Mucosa of descending colon (tissue), 3 donors: ENCODE results near the gene SARS1. TPM values are rescaled to one million over a fixed set of nuclear protein-coding genes. Genes with fewer than 3 reads are reported as not detected.

Experiments used
- ATAC-seq: fragments of 200-7000 bp; cut with Tn5 transposase; one replicate; pipeline ENCODE4 v1.9.1; 2020; ENCODE audit warnings: mild to moderate bottlenecking, moderate library complexity
- DNase-seq, 3 donors: peaks; one replicate each; pipeline ENCODE4 v3.0.0-alpha.2; 2020
- H3K36me3 ChIP-seq: fragments of 200-600 bp; one replicate; pipeline ENCODE4 v1.8.0; 2021; ENCODE audit warnings: low read depth, mild to moderate bottlenecking
- H3K4me1 ChIP-seq: fragments of 200-600 bp; one replicate; pipeline ENCODE4 v1.8.0; 2021; ENCODE audit warnings: low read depth, mild to moderate bottlenecking
- H3K4me3 ChIP-seq: fragments of 200-600 bp; one replicate; pipeline ENCODE4 v1.8.0; 2021; ENCODE audit warnings: mild to moderate bottlenecking
- H3K9me3 ChIP-seq: fragments of 200-600 bp; one replicate; pipeline ENCODE4 v1.8.0; 2021; ENCODE audit warnings: mild to moderate bottlenecking
- CTCF ChIP-seq: fragments of 200-600 bp; IDR thresholded peaks from one replicate; pipeline ENCODE4 v1.8.0; 2022; ENCODE audit warnings: antibody characterized with exemption, mild to moderate bottlenecking
- intact Hi-C, 2 donors: fragments of 100-400 bp; cut with DNase I in 1 of 2; cut with micrococcal nuclease in 1 of 2; formaldehyde crosslinking; loops; one replicate each; pipeline versions ENCODE4 v1.11.0 to v1.11.1; 2022; cut with DNase I, micrococcal nuclease
- total RNA-seq, 3 donors: library from RNA; stranded (reverse); fragmentation: NEBNext Ultra II Directional in 2 of 3; extraction: Animal tissue kit (Norgen Biotek cat#: 25700) in 2 of 3; gene quantifications; one replicate each; pipeline versions ENCODE4 v1.2.1 to v1.2.4, GENCODE V29; 2021 to 2023
- donor health status: DM: no; HTN: no; CAD: no; lungs with moderate emphysema.
- donor health status: DM: no; HTN: no; CAD: no.
- donor health status: DM: no; HTN: yes; CAD: no.

The SARS1 gene
- total RNA-seq, 3 donors from 2014 or later: 124 to 143 (median 125) TPM

GRCh38 chr1:109185990-109186732 is 27.6 kb upstream of the SARS1 start:
- no peak for TF ChIP-seq CTCF
- H3K36me3 ChIP-seq: no peaks in the 10 kb centered on the region
- ATAC-seq (no peak), DNase-seq (no peak)
- no peak overlapping the region for H3K4me3 ChIP-seq
- peaks cover 8% of the 10 kb centered on the region for H3K4me1 ChIP-seq
- no peaks in the 10 kb centered on the region for H3K9me3 ChIP-seq
- intact Hi-C loops: no loop called here

GRCh38 chr1:109186733-109187086 is 27.0 kb upstream of the SARS1 start:
- peaks cover 5% of the 10 kb centered on the region for H3K4me1 ChIP-seq
- no peak overlapping the region for H3K4me3 ChIP-seq
- no peaks in the 10 kb centered on the region for H3K36me3 ChIP-seq
- no peaks in the 10 kb centered on the region for H3K9me3 ChIP-seq
- no peak for TF ChIP-seq CTCF
- peak; percentile 10 for ATAC-seq
- intact Hi-C loops: no loop called here
- DNase-seq: peak in 1 of 3 donors; percentile 22

- no peaks in the 10 kb centered on the region for H3K9me3 ChIP-seq
- no peaks in the 10 kb centered on the region for H3K36me3 ChIP-seq
- intact Hi-C loops: no loop called here
- no peak overlapping the region for H3K4me3 ChIP-seq
- H3K4me1 ChIP-seq: peaks cover 3% of the 10 kb centered on the region
- no peak for ATAC-seq
- no peak for DNase-seq
- TF ChIP-seq CTCF: no peak
Measured at GRCh38 chr1:109187127-109187526, 26.6 kb upstream of the SARS1 start.

- H3K4me1 ChIP-seq: no peaks in the 10 kb centered on the region
- H3K9me3 ChIP-seq: no peaks in the 10 kb centered on the region
- ATAC-seq: no peak
Measured at GRCh38 chr1:109188200-109188599, 25.5 kb upstream of the SARS1 start.

GRCh38 chr1:109188781-109189180 is 24.9 kb upstream of the SARS1 start:
- no peak for DNase-seq
- intact Hi-C loops: no loop called here
- no peaks in the 10 kb centered on the region for H3K4me1 ChIP-seq
- H3K9me3 ChIP-seq: no peaks in the 10 kb centered on the region
- no peak for TF ChIP-seq CTCF
- ATAC-seq: no peak
- H3K36me3 ChIP-seq: no peaks in the 10 kb centered on the region
- H3K4me3 ChIP-seq: no peak overlapping the region

More at GRCh38 chr1:109188200-109188599, 25.5 kb upstream of the SARS1 start:
- no peak for DNase-seq
- intact Hi-C loops: no loop called here
- no peak for TF ChIP-seq CTCF
- Histone ChIP-seq H3K4me3 (no peak overlapping the region), H3K36me3 (no peaks in the 10 kb centered on the region)

GRCh38 chr1:109190189-109190588 is 23.5 kb upstream of the SARS1 start:
- H3K36me3 ChIP-seq: no peaks in the 10 kb centered on the region
- H3K4me3 ChIP-seq: no peak overlapping the region
- no peaks in the 10 kb centered on the region for H3K9me3 ChIP-seq
- ATAC-seq: no peak
- no peak for TF ChIP-seq CTCF
- intact Hi-C loops: no loop called here
- H3K4me1 ChIP-seq: no peaks in the 10 kb centered on the region
- DNase-seq: no peak
